GM18499 (cell line): ENCODE results near the gene CDC37.

Experiments used
- ATAC-seq: cut with Tn5 transposase; IDR thresholded peaks from one replicate; pipeline ENCODE4 v1.9.1; 2021; ENCODE audit warnings: moderate number of reproducible peaks; ENCODE audit not compliant: insufficient read depth, unreplicated experiment

The CDC37 gene

GRCh38 chr19:10403137-10404021, at the start of gene CDC37:
CDC37 (minus strand) TSS chr19:10403542; CDS start chr19:10403479, 63 bp downstream.
- ATAC-seq = peak; percentile 61

DNA sequence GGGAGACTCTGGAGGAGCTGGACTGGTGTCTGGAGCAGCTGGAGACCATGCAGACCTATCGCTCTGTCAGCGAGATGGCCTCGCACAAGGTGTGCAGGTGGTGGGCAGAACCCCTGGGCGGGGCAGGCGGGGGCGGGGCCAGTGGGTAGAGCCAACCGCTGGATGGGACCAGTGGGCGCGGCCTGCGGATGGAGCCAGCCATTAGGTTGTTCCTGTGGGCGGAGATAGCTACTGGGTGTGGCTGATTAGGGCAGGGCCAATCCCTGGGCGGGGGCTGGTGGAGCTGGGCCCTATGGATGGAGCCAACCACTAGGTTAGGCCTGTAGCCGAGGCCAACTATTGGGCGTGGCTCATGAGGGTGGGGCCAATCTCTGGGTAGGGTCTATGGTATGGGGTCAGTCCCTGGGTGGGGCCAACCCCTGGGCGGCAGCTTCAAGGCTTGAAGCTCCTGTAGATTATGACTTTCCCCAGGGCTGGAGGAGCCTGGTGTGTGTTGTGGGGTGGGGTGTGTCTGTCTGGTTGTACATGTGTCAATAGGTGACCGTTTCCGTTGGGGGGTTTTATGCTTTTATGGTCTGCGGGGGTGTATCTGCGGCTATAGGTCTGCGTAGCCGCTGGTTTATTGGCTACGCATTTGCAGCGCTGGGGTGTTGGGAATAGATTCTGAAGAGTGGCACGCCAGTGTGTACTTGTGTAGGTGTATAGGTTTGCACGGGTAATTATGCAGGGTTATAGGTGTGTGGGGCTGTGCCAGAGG, 47.7 kb upstream of the CDC37 start:
- no peak for ATAC-seq

GRCh38 chr19:10450191-10450852, 47.0 kb upstream of the CDC37 start:
- no peak for ATAC-seq

DNA sequence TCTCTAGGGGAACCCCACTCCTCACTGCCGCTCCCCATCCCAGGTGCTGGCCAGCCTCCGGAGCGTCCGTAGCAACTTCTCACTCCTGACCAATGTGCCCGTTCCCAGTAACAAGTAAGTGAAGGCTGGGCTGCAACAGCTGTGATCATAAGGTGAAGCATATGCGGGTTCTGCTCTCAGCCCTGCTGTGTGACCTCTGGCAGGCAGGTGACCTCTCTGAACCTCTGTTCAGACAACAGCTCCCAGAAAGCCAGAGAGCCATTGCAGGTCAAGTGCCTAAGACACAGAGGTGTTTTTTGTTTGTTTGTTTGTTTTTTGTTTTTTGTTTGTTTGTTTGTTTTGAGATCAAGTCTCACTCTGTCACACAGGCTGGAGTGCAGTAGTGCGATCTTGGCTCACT, 45.7 kb upstream of the CDC37 start:
- no peak for ATAC-seq

DNA sequence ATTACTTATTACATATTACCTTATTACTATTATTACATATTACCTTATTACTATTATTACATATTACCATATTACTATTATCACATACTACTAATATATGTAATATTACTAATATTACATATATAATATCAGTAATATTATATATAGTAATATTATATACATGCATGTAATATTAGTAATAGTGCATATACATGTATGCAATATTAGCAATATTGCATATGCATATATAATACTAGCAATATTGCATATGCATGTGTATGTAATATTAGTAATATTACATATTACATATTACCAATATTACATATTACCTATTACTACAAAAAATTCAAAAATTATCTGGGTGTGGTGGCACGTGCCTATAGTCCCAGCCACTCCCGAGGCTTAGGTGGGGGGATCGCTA, 39.4 kb upstream of the CDC37 start:
- no peak for ATAC-seq

GRCh38 chr19:10439588-10439987, 36.2 kb upstream of the CDC37 start:
- ATAC-seq = no peak

GRCh38 chr19:10433131-10433536, 29.8 kb upstream of the CDC37 start:
- ATAC-seq = no peak

DNA sequence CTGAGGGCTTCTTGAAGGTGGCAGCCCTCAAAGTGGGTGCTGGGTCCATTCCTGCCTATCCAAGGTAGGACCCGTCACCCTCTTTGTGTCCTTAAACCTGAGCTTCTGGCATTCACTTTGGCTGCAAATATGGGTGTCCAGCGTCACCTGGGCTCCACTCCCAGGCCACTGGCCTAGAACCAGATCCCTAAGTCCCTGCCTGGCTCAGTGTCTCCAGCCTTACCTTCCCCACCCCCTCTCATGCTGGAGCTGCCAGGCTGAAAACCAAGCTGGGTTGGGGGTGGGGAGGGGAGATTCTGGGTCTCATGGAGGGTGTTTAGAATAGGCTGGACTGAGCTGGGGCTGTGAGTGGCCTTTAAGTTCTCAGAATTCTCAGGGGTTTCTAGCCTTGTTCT, 29.4 kb upstream of the CDC37 start:
- ATAC-seq = no peak

DNA sequence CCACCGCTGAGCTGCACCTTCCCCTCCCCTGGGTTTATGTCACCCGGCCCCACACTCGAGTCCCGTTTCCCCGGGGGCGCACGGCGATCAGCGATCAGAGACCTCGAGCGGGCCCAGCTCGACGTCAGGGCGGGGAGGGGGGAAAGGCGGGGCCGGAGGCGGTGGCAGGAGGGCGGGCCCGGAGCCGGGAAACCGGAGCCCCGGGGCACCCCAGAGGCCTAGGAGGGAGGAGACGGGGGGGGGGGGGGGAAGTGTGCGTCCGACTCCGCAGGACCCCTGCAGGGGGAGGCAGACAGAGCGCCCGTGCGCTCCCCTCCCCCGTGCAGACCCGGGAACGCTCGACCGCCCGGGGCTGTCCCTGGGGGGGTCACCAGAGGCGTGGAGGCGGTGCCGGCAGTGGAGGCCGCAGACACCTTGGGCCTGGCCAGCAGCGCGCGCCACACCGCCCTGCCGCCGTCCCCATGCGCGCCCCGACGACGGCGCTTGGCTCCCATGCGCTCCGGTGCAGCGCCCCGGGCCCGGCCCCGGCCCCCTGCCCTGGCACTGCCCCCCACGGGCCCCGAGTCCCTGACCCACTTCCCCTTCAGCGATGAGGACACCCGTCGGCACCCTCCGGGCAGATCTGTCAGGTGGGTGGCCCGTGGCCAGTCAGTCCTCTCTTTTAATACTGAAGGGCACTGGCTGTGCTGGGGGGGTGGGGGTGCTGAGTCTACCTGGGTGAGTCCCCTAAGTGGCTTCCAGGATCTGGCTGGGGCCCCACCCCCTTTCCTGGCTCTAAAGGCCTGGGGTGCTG, 28.8 kb upstream of the CDC37 start:
- ATAC-seq = no peak

DNA sequence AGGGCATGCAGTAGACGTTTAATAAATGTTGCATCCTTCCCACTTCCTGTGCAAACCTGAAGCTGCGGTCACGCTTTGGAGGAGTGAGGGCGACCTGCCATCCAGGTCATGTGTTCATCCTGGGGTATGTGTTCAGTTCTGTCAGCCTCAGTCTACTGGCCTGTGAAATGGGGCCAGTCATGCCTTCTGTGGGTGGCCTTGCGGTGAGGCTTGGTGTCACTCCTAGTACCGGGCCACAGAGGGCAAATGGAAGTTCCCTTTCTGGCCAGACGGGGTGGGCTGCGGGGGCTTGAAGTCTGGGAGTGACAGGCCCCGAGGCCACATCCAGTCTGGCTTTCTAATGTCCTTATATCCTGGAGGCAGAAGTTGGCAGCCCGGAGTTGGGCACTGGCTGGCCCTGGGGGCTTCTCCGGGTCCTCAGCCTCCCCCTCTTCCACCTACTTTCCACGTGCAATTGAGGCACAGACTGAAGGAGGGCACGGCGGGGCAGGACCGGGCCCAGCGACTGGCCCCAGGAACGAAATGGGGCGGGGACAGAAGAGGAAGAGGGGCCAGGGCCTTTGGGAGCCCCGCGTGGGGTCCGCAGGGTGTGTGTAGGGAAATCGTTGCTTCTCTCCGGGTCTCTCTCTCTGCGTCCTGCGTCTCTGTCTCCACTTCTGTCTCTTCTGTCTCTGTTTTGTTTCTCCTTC, 28.1 kb upstream of the CDC37 start:
- no peak for ATAC-seq

- ATAC-seq = no peak
Observed at GRCh38 chr19:10430505-10431253, 27.3 kb upstream of the CDC37 start.

DNA sequence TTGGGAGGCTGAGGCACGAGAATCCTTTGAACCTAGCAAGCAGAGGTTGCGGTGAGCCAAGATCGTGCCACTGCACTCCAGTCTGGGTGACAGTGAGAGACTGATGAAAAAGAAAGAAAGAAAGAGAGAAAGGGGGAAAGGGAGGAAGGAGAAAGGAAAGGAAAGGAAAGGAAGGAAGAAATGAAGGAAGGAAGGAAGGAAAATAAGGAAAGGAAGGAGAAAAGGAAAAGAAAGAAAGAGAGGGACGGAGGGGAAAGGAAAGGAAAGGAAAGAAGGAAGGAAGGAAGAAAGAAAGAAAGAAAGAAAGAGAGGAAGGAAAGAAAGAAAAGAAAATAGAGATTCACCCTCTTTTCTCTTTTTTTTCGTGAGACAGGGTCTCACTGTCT, 25.6 kb upstream of the CDC37 start:
- no peak for ATAC-seq

DNA sequence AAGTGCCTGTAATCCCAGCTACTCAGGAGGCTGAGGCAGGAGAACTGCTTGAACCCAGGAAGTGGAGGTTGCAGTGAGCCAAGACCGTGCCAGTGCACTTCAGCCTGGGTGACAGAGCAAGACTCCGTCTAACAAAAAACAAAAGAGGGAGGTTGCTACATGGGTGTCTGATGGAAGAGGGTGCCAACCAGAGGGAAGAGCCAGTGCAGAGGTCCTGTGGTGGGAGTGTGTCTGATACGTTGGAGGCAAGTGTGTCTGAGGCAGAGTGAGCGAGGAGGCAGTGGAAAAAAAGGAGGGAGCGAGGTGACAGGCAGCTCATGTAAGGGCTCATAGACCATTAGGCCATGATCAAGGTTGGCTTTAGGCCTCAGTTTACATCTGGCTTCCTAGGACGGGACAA, 23.8 kb upstream of the CDC37 start:
- no peak for ATAC-seq

- no peak for ATAC-seq
Observed at GRCh38 chr19:10424011-10424637, 20.8 kb upstream of the CDC37 start.

DNA sequence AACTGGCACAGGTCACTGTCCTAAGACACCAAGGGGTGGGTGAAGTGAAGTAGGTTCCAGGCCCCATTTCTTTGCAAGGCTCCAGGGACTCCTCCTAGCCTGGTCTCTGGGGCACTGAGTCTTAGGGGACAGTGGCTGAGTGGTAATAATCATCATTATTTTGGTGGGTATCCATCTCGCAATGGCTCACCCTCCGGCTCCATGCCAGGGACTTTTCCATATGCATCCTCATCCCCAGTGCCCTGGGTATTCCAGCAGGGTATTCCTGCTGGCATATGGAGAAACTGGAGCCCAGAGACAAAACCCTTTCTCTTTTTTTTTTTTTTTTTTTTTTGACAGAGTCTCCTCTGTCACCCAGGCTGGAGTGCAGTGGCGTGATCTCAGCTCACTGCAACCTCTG, 19.5 kb upstream of the CDC37 start:
- ATAC-seq = no peak

GRCh38 chr19:10422046-10422461, 18.7 kb upstream of the CDC37 start:
- ATAC-seq = no peak

DNA sequence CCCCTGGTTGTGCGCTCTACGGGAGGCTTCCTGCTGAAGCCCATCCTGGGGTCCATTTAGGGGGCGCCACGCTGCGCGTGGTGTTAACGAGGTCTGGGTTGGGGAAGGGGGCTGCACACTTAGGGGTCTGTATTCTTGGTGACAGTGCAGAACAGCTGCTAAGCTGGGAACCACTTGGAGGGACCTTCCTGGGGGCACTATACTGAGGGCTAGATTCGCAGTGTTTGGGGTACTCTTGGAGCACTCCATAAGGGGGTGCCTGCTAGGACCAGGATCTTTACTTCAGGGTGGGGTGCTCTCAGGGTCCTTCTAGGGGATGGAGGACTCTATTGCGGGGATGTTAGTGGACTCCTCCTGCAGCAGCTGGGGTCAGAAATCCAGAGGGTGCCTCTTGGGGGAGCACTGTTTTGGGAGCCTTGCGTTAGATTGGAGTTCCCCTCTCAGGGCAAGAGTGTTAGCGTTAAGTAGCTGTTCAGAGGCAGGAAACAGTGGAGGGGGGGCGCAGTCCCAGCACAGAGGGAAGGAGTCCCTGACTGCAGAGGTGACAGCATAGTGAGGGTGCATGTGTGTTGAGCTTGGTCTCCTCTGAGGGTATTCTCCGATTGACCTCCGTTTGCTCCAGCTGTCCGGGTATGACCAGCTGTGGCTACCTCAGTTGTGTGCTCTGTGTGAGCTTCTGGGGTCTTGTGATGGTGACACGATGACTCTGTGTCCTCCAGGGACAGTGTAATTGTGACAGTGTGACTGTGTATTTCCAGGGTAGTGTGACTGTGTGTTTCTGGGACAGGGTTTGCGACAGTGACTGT, 18.1 kb upstream of the CDC37 start:
- ATAC-seq = no peak
